Ascending aorta (tissue), 2 donors: ENCODE measurements around the gene KDM3B. TPM values are rescaled to one million over a fixed set of nuclear protein-coding genes. Genes with fewer than 3 reads are reported as not detected.

ENCODE experiments used
- DNase-seq, 2 donors: peaks; one replicate each; pipeline ENCODE4 v3.0.0-alpha.2; 2019; ENCODE audit warnings: low spot score in 2 of 2
- H3K27ac ChIP-seq, 2 donors: fragments of 200-600 bp; sonication (generic); one replicate each; pipeline ENCODE4 v1.5.1; 2016 to 2017; ENCODE audit warnings: mild to moderate bottlenecking in 1 of 2
- H3K27me3 ChIP-seq: fragments of 200-600 bp; sonication (generic); one replicate; pipeline ENCODE4 v1.5.1; 2017
- H3K36me3 ChIP-seq, 2 donors: fragments of 200-600 bp; sonication (generic); one replicate each; pipeline ENCODE4 v1.5.1; 2016
- H3K4me1 ChIP-seq, 2 donors: fragments of 200-600 bp; sonication (generic); one replicate each; pipeline ENCODE4 v1.5.1; 2016 to 2017; ENCODE audit warnings: mild to moderate bottlenecking in 1 of 2
- H3K4me3 ChIP-seq, 2 donors: fragments of 200-600 bp; sonication (generic); one replicate each; pipeline ENCODE4 v1.5.1; 2016 to 2017; ENCODE audit warnings: mild to moderate bottlenecking in 1 of 2
- H3K9me3 ChIP-seq, 2 donors: fragments of 200-600 bp; sonication (generic); one replicate each; pipeline ENCODE4 v1.5.1; 2016
- intact Hi-C: fragments of 100-400 bp; cut with DNase I; formaldehyde crosslinking; loops from one replicate; pipeline ENCODE4 v1.15.1; 2023
- total RNA-seq: library from RNA; depleted of rRNA; stranded (reverse); fragments of >200 nt; gene quantifications from one replicate; pipeline ENCODE4 v1.1.0, GENCODE V29; 2016
- TF ChIP-seq, protein P1 (sequence below), 3 experiments: fragments of 200-600 bp in 2 of 3; fragments of 450-650 bp in 1 of 3; sonication (generic) in 2 of 3; IDR thresholded peaks; one replicate each; pipeline ENCODE4 v1.5.1; 2016 to 2019; ENCODE audit warnings: antibody characterized with exemption in 3 of 3, mild to moderate bottlenecking in 1 of 3, moderate library complexity in 1 of 3

Gene KDM3B
- total RNA-seq, 1 donor from 2014 or later: 33.4 TPM

DNA sequence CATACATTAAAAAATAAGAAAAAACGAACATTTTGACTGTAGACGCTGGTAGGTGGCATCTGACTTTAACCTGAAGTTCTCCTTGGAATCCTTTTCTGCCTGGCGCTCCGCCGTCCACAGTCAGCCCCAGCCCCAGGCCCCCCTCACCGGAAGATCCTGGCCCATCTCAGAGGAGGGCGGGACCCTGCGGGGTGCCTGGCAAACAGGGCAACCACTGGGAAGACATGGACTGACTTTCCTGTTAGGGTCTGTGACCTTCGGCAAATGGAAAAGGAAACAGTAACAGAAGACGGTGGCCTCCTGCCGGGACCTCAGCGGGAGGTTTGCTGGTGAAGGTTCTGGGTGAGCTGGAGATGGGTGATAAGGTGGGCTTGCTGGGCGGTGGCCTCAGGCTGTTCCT, 101.1 kb downstream of the KDM3B start:
- peaks cover 7 to 18% of the 10 kb centered on the region in 2 donors for H3K4me1 ChIP-seq
- intact Hi-C loops: no loop called here
- no peak for DNase-seq

GRCh38 chr5:138454121-138454520, 101.6 kb downstream of the KDM3B start:
- DNase-seq: no peak
- intact Hi-C loops: no loop called here

More for the DNA sequence above, 101.1 kb downstream of the KDM3B start:
- TF ChIP-seq, protein P1, sequence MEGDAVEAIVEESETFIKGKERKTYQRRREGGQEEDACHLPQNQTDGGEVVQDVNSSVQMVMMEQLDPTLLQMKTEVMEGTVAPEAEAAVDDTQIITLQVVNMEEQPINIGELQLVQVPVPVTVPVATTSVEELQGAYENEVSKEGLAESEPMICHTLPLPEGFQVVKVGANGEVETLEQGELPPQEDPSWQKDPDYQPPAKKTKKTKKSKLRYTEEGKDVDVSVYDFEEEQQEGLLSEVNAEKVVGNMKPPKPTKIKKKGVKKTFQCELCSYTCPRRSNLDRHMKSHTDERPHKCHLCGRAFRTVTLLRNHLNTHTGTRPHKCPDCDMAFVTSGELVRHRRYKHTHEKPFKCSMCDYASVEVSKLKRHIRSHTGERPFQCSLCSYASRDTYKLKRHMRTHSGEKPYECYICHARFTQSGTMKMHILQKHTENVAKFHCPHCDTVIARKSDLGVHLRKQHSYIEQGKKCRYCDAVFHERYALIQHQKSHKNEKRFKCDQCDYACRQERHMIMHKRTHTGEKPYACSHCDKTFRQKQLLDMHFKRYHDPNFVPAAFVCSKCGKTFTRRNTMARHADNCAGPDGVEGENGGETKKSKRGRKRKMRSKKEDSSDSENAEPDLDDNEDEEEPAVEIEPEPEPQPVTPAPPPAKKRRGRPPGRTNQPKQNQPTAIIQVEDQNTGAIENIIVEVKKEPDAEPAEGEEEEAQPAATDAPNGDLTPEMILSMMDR (IDR thresholded peaks at IDR 0.05): no peak
- Histone ChIP-seq H3K9me3 (no peaks in the 10 kb centered on the region), H3K36me3 (no peaks in the 10 kb centered on the region), H3K4me3 (no peak overlapping the region), H3K27me3 (no peaks in the 10 kb centered on the region), H3K27ac (no peak overlapping the region)

DNA sequence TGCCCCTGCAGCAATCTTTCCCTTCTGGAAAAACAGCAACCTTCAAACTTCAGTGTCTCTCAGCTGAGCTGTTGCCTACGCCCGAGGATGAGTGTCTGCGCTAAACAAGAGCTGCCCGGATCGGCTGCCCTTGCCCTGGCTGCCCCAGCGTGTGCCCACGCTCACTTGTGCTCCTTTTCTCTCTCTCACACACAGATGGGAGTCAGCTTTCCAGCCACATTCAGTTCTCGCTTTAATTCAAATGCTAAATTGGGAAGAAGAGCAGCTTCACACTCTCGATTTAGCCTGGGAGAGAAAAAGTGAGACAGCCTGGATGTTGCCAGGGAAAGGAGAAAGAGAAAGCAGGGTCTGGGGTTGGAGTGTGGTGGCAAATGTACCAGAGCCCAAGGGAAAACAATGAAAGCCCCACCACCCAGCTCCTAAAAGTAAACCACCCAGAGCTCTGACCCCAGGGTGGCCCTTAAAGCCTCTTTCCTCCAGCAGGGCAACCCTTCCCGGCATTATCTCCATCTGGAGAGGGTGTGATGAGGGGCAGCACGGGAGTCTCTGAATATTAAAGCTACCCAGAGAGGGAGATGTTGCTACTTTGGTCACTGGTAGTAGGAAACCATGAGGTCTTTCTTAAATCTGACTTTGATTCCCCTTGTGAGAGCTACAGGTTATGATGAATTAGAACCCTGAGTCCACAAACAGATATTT, 102.9 kb downstream of the KDM3B start:
- Histone ChIP-seq H3K4me1 (peaks cover 10 to 14% of the 10 kb centered on the region in 2 donors), H3K4me3 (no peak overlapping the region), H3K27ac (no peak overlapping the region), H3K27me3 (no peaks in the 10 kb centered on the region), H3K36me3 (no peaks in the 10 kb centered on the region), H3K9me3 (no peaks in the 10 kb centered on the region)
- TF ChIP-seq, protein P1 (IDR thresholded peaks at IDR 0.05): no peak
- DNase-seq: no peak
- intact Hi-C loops: no loop called here

More at GRCh38 chr5:138454121-138454520, 101.6 kb downstream of the KDM3B start:
- TF ChIP-seq, protein P1 (IDR thresholded peaks at IDR 0.05): no peak
- Histone ChIP-seq H3K4me3 (no peak overlapping the region), H3K36me3 (no peaks in the 10 kb centered on the region), H3K27ac (no peak overlapping the region), H3K9me3 (no peaks in the 10 kb centered on the region), H3K27me3 (no peaks in the 10 kb centered on the region), H3K4me1 (peaks cover 10 to 23% of the 10 kb centered on the region in 2 donors)

GRCh38 chr5:138457531-138458275, 105.2 kb downstream of the KDM3B start:
- Histone ChIP-seq H3K4me3 (no peak overlapping the region), H3K36me3 (no peaks in the 10 kb centered on the region), H3K9me3 (no peaks in the 10 kb centered on the region), H3K27ac (no peak overlapping the region), H3K4me1 (peaks cover 10 to 14% of the 10 kb centered on the region in 2 donors), H3K27me3 (no peaks in the 10 kb centered on the region)
- DNase-seq: no peak
- TF ChIP-seq, protein P1 (IDR thresholded peaks at IDR 0.05): peak in 2 of 3 experiments; percentile 16 to 24
- intact Hi-C loops: no loop called here

DNA sequence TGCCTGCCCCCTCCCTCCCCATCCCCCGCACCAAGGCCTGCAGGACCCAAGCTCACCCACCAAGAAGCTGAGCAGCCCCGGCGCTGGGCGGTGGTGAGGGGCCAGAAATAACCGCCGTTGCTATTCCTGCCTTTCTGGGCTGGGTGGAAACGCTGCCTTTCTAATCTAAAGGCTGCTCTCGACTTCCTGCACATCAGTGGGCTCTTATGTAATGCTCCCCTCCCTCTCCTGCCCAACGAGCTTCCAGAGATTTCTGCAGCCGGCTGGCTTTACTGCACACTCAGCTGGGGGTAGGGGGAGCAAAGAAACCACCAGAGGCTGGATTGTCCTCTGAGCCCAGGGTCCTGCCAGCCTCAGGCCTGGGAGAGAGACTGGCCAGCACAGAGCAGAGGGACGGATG, 105.9 kb downstream of the KDM3B start:
- no peak for DNase-seq
- no peaks in the 10 kb centered on the region for H3K27me3 ChIP-seq
- H3K9me3 ChIP-seq: no peaks in the 10 kb centered on the region
- H3K27ac ChIP-seq: no peak overlapping the region
- peaks cover 10 to 17% of the 10 kb centered on the region in 2 donors for H3K4me1 ChIP-seq
- peak overlapping the region in 1 of 2 donors; percentile 14 for H3K4me3 ChIP-seq
- intact Hi-C loops: no loop called here
- TF ChIP-seq, protein P1 (IDR thresholded peaks at IDR 0.05): no peak
- no peaks in the 10 kb centered on the region for H3K36me3 ChIP-seq
